Measurements from ENCODE around the gene PIK3R2. TPM values are rescaled to one million over a fixed set of nuclear protein-coding genes. Genes with fewer than 3 reads are reported as not detected.

Gene PIK3R2
- total RNA-seq, 2 experiments from 2014 or later, result 3.2 to 20.5 TPM

DNA sequence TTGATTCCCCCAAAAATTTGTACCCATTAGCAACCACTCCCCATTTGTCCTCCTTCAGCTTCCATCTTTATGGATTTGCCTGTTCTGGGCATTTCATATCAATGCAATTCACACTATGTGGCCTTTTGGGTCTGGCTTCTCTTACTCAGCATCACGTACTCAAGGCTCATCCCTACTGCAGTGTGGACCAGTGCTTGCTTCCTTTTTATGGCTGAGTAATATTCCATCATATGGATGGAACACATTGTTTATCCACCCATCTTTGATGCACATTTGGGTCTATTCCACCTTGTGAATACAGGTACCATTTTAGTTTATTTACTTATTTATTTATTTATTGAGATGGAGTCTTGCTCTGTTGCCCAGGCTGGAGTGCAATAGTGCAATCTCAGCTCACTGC lies 12.5 kb upstream of the PIK3R2 start:
- H3K4me1 ChIP-seq (ENCODE audit: insufficient read depth, low read length, poor library complexity, severe bottlenecking), result no peaks in the 10 kb centered on the region
- no peak for DNase-seq (ENCODE audit: low spot score)
- intact Hi-C loops (cut with micrococcal nuclease; ENCODE audit: unreplicated experiment), result no loop called here
- H3K4me2 ChIP-seq (ENCODE audit: low read length), result no peak overlapping the region
- BruUV-seq (replicated peaks), result no TSS peak
- H3K9me3 ChIP-seq (ENCODE audit: low read length), result no peaks in the 10 kb centered on the region
- no peak overlapping the region for H3K27ac ChIP-seq (ENCODE audit: low read depth, low read length, poor library complexity, severe bottlenecking)
- peaks cover 88% of the 10 kb centered on the region for H3K36me3 ChIP-seq (ENCODE audit: insufficient read depth, low read length)
- ChIA-PET CTCF (ENCODE audit: unreplicated experiment) (no interaction called here), POLR2A (no interaction called here)
- H3K4me3 ChIP-seq (ENCODE audit: low read depth, low read length, poor library complexity, severe bottlenecking), result no peak overlapping the region
- no peak overlapping the region for H2AFZ ChIP-seq (ENCODE audit: low read length)
- H3K9me2 ChIP-seq (ENCODE audit: insufficient read depth, low read length), result no peaks in the 10 kb centered on the region
- TF ChIP-seq, protein P1, sequence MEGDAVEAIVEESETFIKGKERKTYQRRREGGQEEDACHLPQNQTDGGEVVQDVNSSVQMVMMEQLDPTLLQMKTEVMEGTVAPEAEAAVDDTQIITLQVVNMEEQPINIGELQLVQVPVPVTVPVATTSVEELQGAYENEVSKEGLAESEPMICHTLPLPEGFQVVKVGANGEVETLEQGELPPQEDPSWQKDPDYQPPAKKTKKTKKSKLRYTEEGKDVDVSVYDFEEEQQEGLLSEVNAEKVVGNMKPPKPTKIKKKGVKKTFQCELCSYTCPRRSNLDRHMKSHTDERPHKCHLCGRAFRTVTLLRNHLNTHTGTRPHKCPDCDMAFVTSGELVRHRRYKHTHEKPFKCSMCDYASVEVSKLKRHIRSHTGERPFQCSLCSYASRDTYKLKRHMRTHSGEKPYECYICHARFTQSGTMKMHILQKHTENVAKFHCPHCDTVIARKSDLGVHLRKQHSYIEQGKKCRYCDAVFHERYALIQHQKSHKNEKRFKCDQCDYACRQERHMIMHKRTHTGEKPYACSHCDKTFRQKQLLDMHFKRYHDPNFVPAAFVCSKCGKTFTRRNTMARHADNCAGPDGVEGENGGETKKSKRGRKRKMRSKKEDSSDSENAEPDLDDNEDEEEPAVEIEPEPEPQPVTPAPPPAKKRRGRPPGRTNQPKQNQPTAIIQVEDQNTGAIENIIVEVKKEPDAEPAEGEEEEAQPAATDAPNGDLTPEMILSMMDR (conservative IDR thresholded peaks at IDR 0.05; ENCODE audit: low read length), result no peak
- TF ChIP-seq EZH2phosphoT487 (IDR thresholded peaks at IDR 0.05; ENCODE audit: borderline replicate concordance, low read depth, low read length), result no peak
- H4K20me1 ChIP-seq (ENCODE audit: insufficient read depth, low read length), result no peaks in the 10 kb centered on the region
- H3K79me2 ChIP-seq (ENCODE audit: insufficient read depth, low read depth, low read length), result no peaks in the 10 kb centered on the region

DNA sequence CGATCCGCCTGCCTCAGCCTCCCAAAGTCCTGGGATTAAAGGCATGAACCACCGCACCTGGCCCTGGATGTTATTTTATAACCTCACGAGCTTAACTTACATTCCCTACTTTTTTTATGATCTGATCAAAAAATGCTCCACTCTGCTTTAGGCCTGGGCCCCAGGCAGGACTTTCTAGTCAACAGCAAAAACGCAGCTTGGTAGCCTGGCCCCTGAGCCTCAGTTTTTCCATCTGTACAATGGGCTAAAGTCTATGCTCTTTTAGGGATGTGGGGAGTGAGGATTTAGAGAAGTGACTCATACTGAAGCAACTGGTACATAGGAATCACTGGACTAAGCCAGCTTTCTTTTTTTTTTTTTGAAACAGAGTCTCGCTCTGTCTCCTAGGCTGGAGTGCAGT lies 11.9 kb upstream of the PIK3R2 start:
- H3K9me2 ChIP-seq (ENCODE audit: insufficient read depth, low read length), result no peaks in the 10 kb centered on the region
- ChIA-PET CTCF (ENCODE audit: unreplicated experiment) (no interaction called here), POLR2A (no interaction called here)
- intact Hi-C loops (cut with micrococcal nuclease; ENCODE audit: unreplicated experiment), result no loop called here
- H3K27ac ChIP-seq (ENCODE audit: low read depth, low read length, poor library complexity, severe bottlenecking), result no peak overlapping the region
- H3K79me2 ChIP-seq (ENCODE audit: insufficient read depth, low read depth, low read length), result no peaks in the 10 kb centered on the region
- no peak overlapping the region for H2AFZ ChIP-seq (ENCODE audit: low read length)
- no peaks in the 10 kb centered on the region for H3K9me3 ChIP-seq (ENCODE audit: low read length)
- DNase-seq (ENCODE audit: low spot score), result no peak
- no peak overlapping the region for H3K4me2 ChIP-seq (ENCODE audit: low read length)
- H3K36me3 ChIP-seq (ENCODE audit: insufficient read depth, low read length), result peaks cover 88% of the 10 kb centered on the region
- TF ChIP-seq, protein P1 (conservative IDR thresholded peaks at IDR 0.05; ENCODE audit: low read length), result no peak
- no peak for TF ChIP-seq EZH2phosphoT487 (IDR thresholded peaks at IDR 0.05; ENCODE audit: borderline replicate concordance, low read depth, low read length)
- no peak overlapping the region for H3K4me3 ChIP-seq (ENCODE audit: low read depth, low read length, poor library complexity, severe bottlenecking)
- BruUV-seq (replicated peaks), result no TSS peak
- H4K20me1 ChIP-seq (ENCODE audit: insufficient read depth, low read length), result no peaks in the 10 kb centered on the region
- no peaks in the 10 kb centered on the region for H3K4me1 ChIP-seq (ENCODE audit: insufficient read depth, low read length, poor library complexity, severe bottlenecking)

DNA sequence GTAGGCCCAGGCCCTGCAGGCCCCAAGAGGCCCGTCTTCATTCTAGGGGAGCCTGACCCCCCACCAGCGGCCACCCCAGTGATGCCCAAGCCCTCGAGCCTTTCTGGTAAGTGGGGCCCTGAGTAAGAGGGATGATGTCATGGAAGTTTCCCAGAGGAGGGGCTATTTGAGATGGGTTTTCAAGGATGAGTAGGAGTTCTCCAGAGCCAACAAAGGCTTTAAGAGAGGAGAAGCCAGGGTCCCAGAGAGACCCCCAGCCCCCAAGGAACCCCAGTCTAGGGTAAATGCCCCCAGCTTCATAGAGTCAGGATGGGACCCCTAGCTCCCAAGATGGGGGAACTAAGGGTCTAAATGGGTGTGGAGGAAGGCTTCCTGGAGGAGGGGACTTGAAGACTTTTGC lies 9.1 kb upstream of the PIK3R2 start:
- no peak for TF ChIP-seq EZH2phosphoT487 (IDR thresholded peaks at IDR 0.05; ENCODE audit: borderline replicate concordance, low read depth, low read length)
- DNase-seq (ENCODE audit: low spot score), result no peak
- no TSS peak for BruUV-seq (replicated peaks)
- Histone ChIP-seq H3K4me2 (ENCODE audit: low read length) (no peak overlapping the region), H3K9me3 (ENCODE audit: low read length) (no peaks in the 10 kb centered on the region), H3K9me2 (ENCODE audit: insufficient read depth, low read length) (no peaks in the 10 kb centered on the region), H3K4me3 (ENCODE audit: low read depth, low read length, poor library complexity, severe bottlenecking) (no peak overlapping the region), H3K36me3 (ENCODE audit: insufficient read depth, low read length) (peaks cover 84% of the 10 kb centered on the region), H3K4me1 (ENCODE audit: insufficient read depth, low read length, poor library complexity, severe bottlenecking) (no peaks in the 10 kb centered on the region), H3K79me2 (ENCODE audit: insufficient read depth, low read depth, low read length) (no peaks in the 10 kb centered on the region), H4K20me1 (ENCODE audit: insufficient read depth, low read length) (no peaks in the 10 kb centered on the region), H2AFZ (ENCODE audit: low read length) (no peak overlapping the region), H3K27ac (ENCODE audit: low read depth, low read length, poor library complexity, severe bottlenecking) (no peak overlapping the region)
- ChIA-PET POLR2A (no interaction called here), CTCF (ENCODE audit: unreplicated experiment) (no interaction called here)
- intact Hi-C loops (cut with micrococcal nuclease; ENCODE audit: unreplicated experiment), result no loop called here

Measured in OCI-LY7 (cell line).